Umbilical cord (tissue), 2 donors: ENCODE results near the gene BID. TPM values are rescaled to one million over a fixed set of nuclear protein-coding genes. Genes with fewer than 3 reads are reported as not detected.

Experiments used
- DNase-seq: peaks from one replicate; pipeline ENCODE4 v3.0.0-alpha.2; 2015; ENCODE audit warnings: low spot score
- total RNA-seq: library from RNA; depleted of rRNA; stranded (reverse); fragments of >200 nt; gene quantifications from one replicate; pipeline ENCODE4 v1.2.3, GENCODE V29; 2014; ENCODE audit warnings: low replicate concordance; ENCODE audit not compliant: insufficient read depth

Gene BID
- total RNA-seq, 1 donor from 2014 or later, result 61.2 TPM

DNA sequence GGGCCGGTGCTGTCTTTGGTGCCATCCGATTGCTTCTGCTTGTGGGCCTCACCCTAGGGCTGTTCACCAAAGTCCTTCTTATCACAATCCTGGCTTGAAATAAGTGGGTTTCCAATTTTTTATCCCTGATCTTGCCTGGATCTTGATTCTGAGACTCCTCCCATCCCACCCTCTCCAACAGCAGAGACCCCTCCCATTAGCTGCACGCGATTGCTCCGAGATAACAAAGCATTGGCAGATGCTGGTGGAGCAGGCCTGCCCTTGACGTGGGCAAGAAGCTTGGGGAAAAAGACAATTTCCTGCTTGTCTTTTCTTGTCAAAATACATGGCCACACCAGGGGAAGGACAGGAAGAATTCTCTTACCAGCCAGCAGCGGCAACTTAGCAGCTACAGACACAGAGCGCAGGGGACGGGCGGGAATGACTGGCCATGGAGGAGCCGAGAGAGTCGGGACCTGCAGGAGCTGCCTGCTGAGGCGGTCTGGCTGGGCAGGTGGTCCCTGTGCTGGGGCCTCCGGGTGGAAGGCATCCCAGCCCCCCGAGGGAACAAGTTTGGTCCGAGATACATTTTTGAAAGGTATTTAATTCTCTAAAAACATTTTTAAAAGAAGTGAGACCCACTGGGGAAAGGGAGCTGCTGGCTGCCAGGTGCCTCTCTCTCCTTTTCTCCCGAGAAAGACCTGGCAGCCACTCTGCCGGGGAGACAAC is 9.7 kb upstream of the BID start:
- no peak for DNase-seq

DNA sequence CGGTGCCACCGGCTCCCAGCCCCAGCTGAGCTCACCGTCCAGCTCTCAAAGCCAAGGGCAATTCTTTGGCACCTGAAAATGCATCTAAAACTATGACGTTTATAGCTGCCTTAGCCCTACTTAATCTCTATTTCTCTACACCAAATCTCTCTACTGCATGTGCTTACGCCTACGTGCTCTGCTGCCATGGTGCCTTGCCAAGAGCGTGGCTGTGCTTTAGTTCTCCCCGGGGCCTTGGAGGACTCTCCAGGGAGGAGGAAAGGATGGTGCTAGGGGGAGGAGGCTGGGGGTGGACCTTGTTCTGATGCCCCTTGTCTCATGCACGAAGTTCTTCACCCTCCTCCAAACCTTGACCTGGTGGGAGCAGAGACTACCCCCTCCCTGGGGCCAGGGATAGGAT is 9.0 kb upstream of the BID start:
- DNase-seq, result peak; percentile 71

DNA sequence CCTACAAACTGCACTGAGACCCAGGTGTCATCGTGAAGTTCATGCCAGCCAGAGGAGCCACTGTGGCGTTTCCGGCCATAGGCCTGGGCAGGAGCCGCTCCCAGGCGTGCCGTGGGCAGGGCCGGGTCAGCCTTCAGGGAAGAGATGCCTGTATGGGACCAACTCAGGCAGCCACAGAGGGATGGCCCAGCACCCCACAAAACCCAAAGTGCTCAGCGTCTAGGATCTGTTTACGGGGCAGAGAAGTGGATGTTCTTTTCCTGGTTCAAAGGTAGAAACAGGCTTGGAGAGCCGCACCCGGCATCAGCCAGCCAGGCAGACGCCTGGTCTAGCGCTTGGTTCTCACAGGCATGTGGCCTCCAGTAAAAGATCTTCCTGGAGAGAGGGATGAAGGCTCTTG is 8.4 kb upstream of the BID start:
- no peak for DNase-seq

DNA sequence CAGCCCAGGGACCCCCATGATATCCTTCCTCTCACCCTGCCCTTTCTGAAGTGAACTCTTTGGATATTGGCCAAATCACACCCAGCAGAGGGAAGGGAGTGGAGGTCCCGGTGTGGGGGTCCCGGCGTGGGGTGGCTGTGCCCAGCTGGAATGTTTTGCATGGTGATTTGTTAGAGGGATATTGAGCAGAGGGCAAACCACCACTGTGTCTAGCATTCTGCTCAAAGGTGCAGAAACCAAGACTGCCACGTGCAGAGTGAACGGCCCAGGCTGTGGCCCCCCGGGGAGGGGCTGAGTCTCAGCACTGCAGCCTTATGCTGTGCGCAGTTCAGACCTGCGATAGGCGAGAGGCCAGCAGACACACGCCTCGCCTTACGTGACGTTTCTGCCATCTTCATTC is 7.9 kb upstream of the BID start:
- no peak for DNase-seq

DNA sequence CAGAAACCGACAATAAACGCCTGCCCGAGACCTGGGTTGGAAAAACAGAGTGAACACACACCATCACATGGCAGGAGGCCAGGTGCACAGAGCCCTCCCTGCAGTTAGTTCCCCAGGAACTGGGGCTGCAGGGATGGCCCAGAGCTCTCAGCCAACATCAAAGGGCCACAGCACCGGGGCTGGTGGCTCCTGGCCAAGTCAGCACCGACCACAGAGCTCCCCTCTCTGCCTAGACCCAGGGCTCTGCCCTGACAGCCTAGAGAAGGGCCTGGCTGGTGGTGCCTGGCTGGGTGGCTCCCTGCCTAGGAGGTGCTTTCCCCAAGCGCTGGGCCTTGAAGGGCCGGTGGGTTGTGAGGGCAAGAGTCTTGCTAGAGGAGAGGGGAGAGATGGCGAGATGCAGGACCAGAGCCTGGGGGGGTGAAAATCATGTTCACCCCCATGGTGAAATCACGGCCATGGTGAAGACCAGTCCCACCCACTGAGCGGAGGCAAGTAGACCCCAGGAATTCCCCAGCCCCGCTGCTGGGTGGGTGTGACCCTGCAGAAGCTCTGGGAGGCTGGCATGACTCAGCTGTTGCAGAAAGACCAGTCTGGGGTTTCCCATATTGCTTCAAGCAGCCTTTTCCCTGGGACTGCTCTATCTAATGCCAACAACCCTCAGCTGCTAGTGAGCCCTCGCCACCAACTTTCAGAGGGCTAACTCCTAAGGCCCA is 7.2 kb upstream of the BID start:
- DNase-seq, result peak; percentile 56

DNA sequence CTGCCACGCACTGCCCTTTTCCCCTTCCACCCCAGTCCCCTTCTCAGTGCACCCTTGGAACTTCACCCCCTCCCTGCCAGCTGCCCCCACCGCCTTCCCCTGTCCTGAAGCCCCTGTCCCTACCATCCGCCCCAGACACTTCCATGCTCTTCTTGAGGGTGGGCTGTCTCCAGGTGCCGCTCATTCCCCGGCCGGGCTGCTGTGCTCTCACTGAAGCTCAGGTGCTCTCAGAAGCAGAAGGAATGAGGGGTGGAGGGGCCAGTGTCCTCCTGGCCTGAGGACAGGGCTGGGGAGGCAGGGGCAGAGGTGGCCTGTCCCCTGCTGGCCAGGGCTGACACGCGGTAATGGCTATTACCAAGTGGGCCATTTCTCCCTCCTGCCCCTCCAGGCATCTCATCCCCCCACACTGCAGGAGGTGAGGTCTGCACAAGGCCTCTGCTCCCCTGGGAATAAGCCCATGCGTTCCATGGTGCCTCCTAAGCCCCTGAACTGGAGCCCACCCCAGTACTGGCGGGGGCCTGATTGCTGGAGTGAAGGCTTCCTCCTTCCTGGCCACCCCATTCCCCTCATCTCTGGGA is 6.6 kb upstream of the BID start:
- no peak for DNase-seq

DNA sequence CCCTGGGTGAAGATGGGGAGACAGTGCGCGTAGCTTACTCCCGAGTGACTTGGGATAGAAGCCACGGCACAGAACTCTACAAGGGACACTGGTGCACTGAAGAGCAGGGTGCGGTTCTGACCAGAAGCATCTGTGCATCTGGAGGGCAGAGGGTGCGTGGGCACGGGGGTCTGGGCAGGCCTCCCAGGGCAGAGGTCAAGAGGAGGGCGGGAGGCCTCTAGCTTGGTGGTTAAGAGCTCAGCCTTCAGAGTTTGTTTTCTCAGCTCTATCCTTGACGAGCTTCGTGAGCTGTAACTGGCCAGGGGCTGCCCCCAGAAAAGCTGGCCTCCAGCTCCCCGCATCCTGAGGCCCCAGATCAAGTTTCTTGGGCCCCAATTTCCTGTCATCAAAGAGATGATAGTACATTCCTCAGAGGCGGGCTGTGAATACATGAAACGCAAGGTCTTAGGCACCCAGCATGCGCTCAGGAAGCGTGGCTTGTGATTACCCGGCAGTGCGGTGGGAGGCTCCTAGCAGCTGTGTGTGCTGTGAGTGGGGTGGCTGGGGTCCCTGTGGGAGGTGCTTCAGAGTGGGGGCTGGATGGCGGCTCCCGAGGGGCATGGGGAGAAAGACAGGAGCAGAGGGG is 6.0 kb upstream of the BID start:
- DNase-seq, result no peak

DNA sequence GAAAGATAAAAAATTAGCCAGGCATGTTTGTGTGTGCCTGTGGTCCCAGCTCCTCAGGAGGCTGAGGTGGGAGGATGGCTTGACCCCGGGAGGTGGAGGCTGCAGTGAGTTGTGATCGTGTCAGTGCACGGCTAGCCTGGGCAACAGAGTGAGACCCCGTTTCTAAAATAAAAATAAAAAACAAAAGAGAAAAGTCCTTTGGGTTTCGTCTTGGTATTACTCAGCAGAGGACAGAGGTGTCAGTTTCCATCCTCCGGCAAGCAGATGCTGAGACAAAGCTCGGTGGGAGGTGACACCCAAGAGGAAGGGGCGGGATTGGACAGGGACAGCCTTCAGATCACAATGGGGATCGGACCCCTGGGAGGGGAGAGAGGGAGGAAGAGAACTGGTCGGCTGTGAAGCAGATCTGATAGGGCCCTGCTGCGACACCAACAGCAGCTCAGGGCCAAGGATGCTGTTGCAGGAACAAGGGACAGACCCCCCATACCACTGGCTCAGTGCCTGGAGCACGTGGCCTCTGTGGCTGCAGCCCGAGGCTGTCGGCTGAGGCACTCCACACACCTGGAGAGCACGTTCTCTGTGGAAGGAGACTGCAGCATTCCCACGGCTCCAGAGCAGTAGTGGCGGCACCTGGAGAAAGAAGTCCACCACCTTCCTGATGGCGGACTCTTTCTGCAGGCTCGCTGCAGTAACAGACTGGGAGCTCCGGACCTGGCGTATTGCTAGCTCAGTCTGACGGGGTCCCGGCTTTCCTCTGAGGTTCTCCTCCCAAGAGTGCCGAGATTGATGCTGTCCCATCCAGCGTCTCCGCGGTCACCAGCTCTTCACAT is 5.2 kb upstream of the BID start:
- no peak for DNase-seq

DNA sequence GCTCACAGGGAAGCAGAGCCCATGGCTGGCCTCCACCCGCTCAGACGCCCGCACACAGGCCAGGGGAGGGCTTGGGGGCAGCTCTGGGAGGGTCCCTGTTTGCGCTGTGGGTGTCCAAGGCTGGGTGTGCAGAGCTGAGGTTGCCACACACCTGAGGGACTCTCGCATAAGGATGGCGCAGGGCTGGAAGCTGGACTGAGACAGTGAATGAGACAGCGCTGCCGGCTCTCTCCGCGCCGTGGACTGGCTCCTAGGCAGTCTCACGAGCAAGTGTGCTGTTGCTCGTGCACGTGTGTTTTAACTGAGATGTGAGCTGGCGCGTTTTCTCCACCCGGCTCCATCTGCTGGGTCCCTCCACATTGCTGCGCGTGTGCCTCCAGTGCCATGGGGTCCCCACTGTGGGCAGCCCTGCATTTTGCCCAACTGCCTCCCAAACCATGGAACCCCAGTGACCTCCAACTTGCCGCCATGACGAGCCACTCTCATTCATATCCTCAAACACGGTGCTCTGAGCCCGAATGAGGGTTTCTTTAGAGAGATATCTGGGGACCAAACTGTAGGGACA is 4.2 kb upstream of the BID start:
- no peak for DNase-seq

DNA sequence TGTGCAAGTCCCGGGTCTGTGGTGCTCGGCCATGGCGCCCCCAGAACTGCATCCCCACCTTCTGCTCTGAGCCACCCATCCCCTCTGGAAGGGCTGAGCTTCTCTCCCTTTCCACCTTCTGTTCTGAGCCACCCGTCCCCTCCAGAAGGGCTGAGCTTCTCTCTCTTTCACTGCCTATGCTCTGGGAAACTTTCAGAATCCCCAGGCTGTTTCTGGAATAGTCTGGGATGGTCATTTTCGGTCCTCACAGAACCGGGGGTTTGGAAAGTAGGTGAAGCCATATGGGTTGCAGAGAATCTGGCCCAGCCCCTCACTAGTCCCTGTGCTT is 3.4 kb upstream of the BID start:
- no peak for DNase-seq

DNA sequence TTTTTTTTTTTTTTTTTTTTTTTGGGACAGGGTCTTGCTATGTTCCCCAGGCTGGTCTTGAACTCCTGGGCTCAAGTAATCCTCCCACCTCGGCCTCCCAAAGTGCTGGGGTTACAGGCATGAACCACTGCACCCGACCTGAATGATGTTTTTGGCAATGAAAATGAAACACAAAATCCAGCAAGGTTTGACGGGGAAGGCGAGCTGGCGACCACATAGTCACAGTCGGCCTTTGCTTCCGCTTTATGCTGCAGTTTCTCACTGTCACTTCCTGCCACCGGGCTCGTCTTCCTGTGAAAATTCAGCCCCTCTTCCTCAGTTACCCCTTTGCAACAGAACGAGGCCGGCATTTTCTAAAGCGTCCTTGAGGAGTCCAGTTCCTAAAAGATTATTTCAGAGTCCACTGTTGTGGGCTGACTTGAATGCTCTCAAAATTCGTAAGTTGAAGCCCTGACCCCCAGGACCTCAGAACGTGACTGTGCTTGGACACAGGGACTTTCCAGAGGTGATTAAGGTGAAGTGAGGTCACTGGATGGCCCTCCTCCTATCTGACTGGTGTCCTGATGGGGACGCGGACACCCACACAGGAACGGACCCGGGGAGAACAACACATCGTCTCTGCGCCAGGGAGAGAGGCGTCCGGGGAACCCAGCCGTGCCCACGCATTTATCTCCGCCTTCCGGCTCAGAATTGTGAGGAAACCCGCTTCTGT is 2.9 kb upstream of the BID start:
- no peak for DNase-seq

DNA sequence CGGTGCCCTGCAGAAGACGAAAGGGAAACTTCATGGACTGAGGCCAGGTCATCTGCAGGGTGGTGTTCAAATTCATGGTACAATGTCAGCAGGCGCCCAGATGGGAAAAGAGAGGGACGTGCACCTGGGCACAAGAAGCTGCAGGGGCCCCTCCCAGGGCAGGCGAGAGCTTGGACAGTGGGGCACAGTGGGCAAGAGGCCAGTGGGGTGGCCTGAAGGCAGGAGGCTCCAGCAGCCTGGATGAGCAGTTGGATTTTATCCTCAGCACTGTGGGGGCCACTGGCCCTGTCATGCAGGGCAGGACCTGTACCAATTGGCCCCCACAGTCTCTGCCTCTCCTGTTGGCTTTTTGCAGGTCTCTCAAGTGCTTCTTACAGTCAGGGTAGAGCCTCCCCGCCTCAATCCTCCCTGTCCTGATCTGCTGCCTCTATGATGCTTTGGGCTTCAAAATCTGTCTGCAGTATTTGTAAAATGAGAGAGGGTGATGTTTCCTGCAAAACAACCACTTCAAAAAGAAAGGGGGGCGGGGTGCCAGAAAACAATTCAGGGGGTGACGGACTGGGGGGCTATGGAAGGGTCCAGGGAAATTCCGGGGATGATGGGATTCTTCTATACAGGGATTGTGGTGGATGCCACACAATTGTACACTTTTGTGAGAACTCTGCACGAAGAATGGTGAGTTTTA is 1.7 kb upstream of the BID start:
- no peak for DNase-seq

DNA sequence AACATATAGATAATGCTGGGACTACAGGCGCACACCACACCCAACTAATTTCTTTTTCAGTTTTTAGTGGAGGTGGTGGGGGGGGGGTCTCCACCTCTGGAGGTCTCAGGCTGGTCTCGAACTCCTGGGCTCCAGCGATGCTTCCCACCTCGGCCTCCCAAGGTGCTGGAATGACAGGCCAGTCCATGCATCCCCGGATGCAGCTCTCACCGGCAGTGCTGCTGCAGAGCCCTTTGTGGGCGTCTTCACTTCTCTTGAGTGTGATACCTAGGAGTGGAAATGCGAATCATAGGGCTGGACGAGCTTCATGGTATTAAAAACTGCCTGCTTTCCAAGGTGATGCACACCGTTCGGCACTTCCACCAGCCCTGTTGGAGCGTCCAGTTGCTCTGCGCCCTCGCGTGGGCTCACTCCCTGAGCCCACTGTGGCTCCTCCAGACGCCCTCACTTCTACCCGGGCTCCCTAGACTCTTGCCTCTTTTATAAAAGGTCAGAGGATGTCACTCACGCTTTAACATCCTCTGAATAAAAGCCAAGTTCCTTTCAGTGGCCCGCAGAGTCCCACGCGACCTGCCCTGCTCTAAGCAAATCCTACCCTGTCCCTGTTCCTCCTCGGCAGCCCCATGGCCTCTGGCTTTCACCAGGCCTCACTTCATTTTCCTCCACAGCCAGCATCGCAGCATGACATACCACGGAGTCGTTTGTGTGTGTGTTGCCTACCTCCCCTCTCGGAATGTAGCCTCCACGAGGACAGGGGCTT is 837 bp upstream of the BID start:
- no peak for DNase-seq

DNA sequence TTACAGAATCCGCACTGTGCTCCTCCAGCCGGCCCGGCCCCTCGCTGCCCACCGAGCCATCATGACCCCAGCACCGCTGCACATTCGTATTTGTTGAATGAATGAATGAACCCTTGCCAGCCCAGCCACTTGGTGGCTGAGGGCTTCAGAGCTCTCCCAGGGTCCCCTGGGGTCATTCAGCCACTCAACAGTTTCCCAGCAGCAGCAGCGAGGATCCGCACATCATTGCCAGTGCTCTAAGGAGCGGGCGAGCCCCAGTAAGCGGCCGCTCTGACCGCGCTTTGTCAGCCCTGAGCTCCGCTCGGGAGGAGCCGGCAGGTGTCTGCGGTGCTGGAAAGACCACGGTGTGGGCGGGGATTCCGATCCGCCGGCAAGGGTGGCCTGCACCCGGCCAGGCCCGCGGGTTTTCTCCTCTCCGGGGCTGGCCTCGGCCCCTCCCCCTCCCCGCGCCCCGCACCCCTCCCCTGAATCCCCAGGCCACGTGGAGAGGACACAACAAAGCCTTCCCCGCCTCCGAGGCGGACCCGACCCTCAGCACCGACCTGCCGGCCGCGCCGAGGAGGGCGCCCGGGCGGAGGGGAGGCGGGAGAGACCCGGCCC is 563 bp downstream of the BID start:
- DNase-seq, result peak; percentile 22

DNA sequence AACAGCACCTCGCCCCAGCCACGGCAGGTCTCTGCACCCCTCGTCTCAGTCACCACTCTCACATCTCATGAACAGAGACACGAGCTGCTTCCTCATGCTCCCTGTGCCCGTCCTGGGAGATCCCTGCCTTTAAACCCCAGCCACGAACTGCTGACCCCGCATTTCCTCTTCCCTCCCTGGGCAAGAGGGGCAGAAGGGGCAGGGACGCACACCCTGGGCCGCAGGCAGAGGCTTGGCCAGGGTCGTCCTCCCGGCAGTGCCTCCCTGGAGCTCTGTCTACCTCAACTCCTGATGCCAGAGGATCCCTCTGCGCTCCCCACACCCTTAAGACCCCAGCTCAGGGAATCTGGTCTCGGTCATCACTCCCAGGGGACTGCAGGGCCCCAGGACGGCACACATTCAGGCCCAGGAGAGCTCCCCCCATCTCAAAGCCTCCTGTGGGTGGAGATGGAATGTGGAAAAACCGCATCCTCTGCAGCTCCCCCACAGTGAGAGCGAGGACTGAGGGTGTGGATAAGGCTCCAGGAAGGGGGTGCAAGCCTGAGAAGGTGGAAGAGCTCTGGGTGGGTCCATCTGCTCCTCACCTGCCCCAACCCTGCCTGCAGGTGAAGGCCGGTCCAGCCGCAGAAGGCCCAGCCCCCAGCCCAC is 1.2 kb downstream of the BID start:
- DNase-seq, result peak; percentile 59

DNA sequence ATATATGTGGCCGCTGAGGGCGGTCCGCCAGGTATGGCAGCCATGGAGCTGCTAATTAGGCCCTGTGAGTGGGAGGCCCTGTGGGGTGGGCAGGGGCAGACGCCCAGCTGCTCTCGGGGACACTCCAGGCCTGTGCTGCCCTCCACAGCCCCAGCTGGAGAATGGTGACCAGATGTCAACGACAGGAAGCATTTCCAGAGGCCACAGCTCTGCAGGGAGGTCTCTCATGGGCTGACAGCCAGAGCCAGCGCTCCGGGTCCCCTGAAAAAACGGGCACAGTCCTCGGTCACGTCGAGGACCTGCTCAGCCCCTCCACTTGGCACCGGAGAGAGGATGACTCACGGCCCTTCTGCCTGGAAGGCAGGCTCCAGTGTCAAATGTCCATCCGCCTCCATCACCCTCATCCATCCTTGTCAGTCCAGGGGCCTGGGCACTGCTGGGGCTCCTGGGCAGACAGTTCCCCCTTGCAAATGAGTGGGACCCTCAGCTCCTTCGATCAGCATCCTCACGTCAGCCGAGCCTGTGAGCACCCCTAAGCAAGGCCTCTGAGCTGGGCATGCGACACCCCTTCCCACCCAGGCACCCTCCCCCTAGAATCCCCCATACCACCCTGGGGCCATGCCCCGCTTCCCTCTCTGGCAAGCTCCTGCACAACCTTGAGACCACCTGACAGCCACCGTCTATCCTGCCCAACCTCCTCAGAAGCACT is 1.9 kb downstream of the BID start:
- DNase-seq, result no peak

DNA sequence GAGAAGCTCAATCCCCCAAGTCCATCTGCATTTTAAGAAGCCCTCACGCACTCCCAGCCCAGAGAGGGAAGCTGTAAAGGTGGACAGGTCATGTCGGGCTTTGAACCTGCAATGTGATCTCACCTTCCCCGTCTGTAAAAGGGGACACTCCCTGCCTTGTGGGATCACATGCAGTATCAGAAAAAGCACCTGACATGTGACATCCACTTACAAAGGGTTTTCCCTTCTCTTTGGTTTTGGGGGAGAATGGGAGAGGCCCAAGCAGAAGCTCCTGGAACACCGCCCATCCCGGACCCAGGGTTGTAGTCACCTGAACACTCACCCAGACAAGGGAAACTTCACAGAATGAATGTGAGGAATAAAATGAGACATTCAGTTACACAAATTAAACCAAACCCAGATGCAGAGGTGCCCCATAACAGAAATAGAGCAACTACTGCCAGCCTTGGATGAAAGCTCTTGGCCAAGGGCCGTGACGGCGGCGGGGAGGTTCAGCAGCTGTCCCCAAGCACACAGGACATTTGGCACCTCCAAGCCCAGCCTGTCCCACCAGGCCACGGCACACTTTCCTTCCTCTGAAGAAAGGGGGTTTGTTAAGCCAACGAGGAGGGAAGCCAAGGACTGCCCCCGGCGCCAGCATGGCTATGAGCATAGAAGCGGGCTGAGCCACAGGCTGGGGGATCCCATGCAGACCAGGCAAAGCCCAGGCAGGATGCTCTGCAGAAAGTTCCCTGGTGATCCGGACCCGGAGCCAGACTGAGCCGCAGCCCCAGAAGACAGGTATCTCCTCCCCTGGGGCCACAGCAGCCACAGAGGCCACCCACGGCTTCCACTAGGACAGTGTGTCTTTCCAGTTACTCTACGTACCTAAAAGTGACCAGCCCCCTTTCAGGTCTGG is 3.8 kb downstream of the BID start:
- DNase-seq, result no peak
